GM12892 (cell line): Measurements from ENCODE around the gene TYRO3.
"Not testable (repeated sequence)": the region's sequence is repeated elsewhere in the genome, so short reads cannot be mapped to it uniquely, and the experiment has no call there.

ENCODE experiments used
- DNase-seq: peaks from one replicate; pipeline ENCODE4 v3.0.0; 2011; ENCODE audit not compliant: insufficient read length
- FAIRE-seq: peaks from 2 replicates; lab custom pipeline; 2011; peaks lifted over from hg19 to GRCh38; lab: Jason Lieb, UNC
- POLR2A ChIP-seq: IDR thresholded peaks from 2 replicates; pipeline ENCODE4 v1.6.1; 2011; ENCODE audit warnings: low read depth, low read length, control low read depth
- POLR2AphosphoS5 ChIP-seq: IDR thresholded peaks from 2 replicates; pipeline ENCODE4 v1.6.1; 2011; ENCODE audit warnings: low read depth, low read length, control low read depth
- TAF1 ChIP-seq: IDR thresholded peaks from 2 replicates; pipeline ENCODE4 v1.6.1; 2011; ENCODE audit warnings: low read depth, mild to moderate bottlenecking, control low read depth, low read length, borderline replicate concordance

Gene TYRO3

DNA sequence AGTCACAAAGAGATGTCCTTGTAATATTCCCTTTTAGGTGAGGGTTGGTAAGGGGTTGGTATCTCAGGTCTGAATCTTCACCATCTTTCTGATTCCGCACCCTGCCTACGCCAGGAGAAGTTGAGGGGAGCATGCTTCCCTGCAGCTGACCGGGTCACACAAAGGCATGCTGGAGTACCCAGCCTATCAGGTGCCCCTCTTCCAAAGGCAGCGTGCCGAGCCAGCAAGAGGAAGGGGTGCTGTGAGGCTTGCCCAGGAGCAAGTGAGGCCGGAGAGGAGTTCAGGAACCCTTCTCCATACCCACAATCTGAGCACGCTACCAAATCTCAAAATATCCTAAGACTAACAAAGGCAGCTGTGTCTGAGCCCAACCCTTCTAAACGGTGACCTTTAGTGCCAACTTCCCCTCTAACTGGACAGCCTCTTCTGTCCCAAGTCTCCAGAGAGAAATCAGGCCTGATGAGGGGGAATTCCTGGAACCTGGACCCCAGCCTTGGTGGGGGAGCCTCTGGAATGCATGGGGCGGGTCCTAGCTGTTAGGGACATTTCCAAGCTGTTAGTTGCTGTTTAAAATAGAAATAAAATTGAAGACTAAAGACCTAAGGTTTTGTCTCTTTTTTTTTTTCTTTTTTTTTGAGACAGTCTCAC is 19.8 kb downstream of the TYRO3 start:
- TF ChIP-seq POLR2AphosphoS5 (no peak), POLR2A (no peak), TAF1 (no peak)
- DNase-seq (no peak), FAIRE-seq (no peak)

GRCh38 chr15:41581110-41581509 is 22.1 kb downstream of the TYRO3 start:
- DNase-seq (no peak), FAIRE-seq (no peak)
- TF ChIP-seq POLR2A (no peak), POLR2AphosphoS5 (no peak), TAF1 (no peak)

DNA sequence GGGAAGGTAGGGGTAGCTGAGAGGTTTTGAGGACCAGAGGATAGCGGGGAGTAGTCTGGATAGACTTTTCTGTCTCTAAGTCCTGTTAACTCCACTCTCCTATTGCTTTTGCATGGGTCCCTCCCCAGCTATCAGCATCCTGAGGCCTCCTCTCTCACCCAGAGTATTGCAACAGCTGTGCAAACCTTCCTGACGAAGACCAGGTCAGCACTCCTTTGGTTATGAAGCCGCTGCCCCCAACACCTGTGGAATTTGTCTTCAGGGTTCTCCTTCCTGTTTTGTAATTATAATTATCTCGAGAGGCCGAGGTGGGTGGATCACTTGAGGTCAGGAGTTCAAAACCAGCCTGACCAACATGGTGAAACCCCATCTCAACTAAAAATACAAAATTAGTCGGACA is 24.8 kb downstream of the TYRO3 start:
- TF ChIP-seq TAF1 (no peak), POLR2AphosphoS5 (no peak), POLR2A (no peak)
- FAIRE-seq = no peak
- no peak for DNase-seq

GRCh38 chr15:41584636-41585126 is 25.7 kb downstream of the TYRO3 start:
- DNase-seq (no peak), FAIRE-seq (no peak)
- TF ChIP-seq POLR2A (no peak), POLR2AphosphoS5 (no peak)

DNA sequence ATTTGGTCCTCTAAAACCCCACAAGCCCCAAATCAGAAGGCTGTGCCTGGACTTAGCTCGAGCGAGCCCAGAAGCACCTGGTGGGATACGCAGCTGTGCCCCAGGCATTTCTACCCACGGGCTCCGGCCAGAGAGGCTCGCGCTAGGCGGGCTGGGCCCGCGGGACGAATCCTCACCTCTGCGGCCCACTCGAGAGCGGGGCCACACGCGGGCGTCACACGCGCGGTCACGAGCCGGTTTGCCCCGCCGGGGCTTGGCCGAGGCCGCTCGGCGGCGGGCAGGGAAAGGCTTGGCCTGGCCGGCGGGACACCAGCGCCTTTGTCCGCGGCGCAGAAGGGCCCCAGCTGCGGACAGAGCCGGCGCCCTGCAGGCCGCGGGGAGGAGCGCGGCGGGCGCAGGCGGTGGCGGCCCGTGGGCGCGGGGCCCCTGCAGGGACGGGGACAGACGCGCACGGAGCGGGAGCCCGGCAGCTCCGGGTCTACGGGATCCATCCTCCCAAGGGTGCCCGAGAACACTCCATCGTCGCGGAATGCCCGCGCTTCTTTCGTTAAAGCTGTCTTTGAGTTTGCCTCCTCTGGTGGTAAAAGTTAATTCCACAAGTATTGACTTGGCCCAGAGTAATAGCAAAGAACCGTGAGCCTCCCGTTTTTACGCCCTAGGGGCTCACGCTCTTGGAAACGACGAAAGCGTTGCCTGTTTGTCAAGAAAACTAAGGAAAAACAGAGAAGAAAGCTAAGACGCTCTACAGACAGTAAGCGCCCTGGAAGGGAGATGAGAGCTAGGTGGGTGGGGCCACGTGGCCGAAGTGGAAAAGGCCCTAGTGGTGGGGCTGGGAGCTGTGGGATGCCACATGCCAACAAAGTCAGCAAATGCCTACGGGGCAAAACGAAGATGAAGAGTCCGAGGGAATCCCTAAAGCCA is 26.4 kb downstream of the TYRO3 start:
- FAIRE-seq (no peak), DNase-seq (no peak)
- TF ChIP-seq POLR2AphosphoS5 = no peak
- no peak for TF ChIP-seq TAF1
- TF ChIP-seq POLR2A = no peak

DNA sequence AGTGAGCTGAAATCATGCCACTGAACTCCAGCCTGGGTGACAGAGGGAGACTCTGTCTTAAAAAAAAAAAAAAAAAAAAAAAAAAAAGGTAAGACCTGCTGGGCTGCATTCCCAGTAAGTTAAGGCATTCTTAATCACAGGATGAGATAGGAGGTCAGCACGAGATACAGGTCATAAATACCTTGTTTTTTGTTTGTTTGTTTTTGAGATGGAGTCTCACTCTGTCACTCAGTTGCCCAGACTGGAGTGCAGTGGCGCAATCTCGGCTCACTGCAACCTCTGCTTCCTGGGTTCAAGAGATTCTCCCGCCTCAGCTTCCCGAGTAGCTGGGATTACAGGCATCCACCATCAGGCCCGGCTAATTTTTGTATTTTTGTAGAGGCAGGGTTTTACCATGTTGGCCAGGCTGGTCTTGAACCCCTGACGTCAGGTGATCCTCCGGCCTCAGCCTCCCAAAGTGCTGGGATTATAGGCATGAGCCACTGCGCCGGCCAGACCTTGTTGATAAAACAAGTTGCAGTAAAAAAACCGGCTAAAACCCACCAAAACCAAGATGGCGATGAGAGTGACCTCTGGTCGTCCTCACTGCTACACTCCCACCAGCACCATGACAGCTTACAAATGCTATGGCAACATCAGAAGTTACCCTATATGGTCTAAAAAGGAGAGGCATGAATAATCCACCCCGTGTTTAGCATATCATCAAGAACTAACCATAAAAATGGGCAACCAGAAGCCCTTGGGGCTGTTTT is 27.7 kb downstream of the TYRO3 start:
- not testable (repeated sequence) for FAIRE-seq, DNase-seq

- not testable (repeated sequence) for FAIRE-seq, DNase-seq
These were observed 30.0 kb downstream of the TYRO3 start for GRCh38 chr15:41589018-41589417.

- not testable (repeated sequence) for DNase-seq, FAIRE-seq
These were observed 30.6 kb downstream of the TYRO3 start for GRCh38 chr15:41589571-41589970.

DNA sequence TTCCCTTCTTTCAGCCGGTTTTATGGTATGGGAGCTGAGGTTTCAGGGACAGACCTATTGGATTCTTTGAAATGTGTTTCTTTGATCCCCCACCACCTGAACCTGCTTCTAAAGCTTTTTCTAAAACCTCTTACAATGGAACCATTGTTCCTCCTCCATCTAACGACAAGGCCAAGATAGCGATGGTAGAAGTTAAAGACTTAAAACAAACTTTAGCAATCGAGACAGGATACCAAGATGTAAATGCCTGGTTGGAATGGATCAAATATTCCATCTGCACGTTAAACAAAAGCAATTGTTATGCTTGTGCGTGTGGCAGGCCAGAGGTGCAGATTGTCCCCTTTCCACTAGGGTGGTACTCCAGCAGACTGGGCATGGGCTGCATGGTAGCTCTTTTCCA is 32.2 kb downstream of the TYRO3 start:
- DNase-seq, FAIRE-seq: not testable (repeated sequence)

- DNase-seq, FAIRE-seq: not testable (repeated sequence)
These were observed 33.7 kb downstream of the TYRO3 start for GRCh38 chr15:41592718-41593117.

DNA sequence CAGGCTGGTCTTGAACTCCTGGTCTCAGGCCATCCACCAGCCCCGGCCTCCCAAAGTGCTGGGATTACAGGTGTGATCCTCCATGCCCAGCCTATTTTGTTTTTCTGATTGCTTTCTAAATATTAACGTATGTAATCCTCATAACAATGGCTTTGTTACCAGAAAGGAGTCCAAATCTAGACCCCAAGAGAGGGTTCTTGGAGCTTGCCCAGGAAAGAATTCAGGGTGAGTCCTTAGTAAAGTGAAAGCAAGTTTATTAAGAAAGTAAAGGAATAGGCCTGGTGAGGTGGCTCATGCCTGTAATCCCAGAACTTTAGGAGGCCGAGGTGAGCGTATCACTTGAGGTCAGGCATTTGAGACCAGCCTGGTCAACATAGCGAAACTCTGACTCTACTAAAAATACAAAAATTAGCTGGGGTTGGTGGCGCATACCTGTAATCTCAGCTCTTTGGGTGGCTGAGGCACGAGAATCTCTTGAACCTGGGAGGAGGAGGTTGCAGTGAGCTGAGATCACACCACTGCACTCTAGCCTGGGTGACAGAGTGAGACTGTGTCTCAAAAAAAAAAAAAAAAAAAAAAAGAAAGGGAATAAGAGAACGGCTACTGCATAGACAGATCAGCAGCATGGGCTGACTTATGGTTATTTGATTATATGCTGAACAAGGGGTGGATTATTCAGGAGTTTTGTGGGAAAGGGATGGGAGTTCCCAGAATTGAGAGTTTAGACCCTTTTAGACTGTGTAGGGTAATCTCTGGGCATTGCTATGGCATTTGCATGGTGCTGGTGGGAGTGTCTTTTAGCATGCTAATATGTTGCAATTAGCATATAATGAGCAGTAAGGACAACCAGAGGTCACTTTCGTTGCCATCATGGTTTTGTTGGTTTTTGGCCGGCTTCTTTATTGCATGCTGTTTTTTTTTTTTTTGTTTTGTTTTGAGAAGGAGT is 36.1 kb downstream of the TYRO3 start:
- no peak for FAIRE-seq
- TF ChIP-seq TAF1 (no peak), POLR2A (no peak), POLR2AphosphoS5 (no peak)
- no peak for DNase-seq
